H1 (cell line): ENCODE data around the gene SPACA7. TPM values are rescaled to one million over a fixed set of nuclear protein-coding genes. Genes with fewer than 3 reads are reported as not detected.

Experiments used
- CTCF ChIA-PET: fragments of 300-600 bp; sonication (Branson Sonifier 250); formaldehyde crosslinking; loops from one replicate; lab custom pipeline; 2021; ENCODE audit not compliant: partially characterized antibody; lab: Charles Lee
- POLR2A ChIA-PET: fragments of 300-600 bp; sonication (Branson Sonifier 250); formaldehyde crosslinking; loops from one replicate; lab custom pipeline; 2021; ENCODE audit warnings: inconsistent platforms; ENCODE audit not compliant: partially characterized antibody; lab: Charles Lee
- DNase-seq, 2 experiments: peaks; one replicate each; pipeline versions ENCODE4 v3.0.0 to v3.0.0-alpha.2; 2010 to 2022; ENCODE audit warnings: low spot score in 2 of 2, low read depth in 1 of 2, mixed read lengths in 1 of 2
- FAIRE-seq: peaks from 2 replicates; lab custom pipeline; 2011; peaks lifted over from hg19 to GRCh38; lab: Jason Lieb, UNC
- H2AFZ ChIP-seq: 2 replicates; pipeline ENCODE4 v1.8.1; 2012; ENCODE audit warnings: low read length, inconsistent platforms
- H2AK5ac ChIP-seq: 2 replicates; pipeline ENCODE4 v1.6.1; 2013; ENCODE audit warnings: low read depth, low read length
- H2BK120ac ChIP-seq: replicated peaks from 2 replicates; pipeline ENCODE3; 2013; ENCODE audit warnings: low read depth, low read length, inconsistent platforms
- H2BK12ac ChIP-seq: 2 replicates; pipeline ENCODE4 v1.6.1; 2013; ENCODE audit warnings: low read depth, low read length
- H2BK15ac ChIP-seq: 2 replicates; pipeline ENCODE4 v1.6.1; 2013; ENCODE audit warnings: low read length
- H2BK20ac ChIP-seq: 2 replicates; pipeline ENCODE4 v1.6.1; 2013; ENCODE audit warnings: low read length
- H2BK5ac ChIP-seq: 2 replicates; pipeline ENCODE4 v1.6.1; 2013; ENCODE audit warnings: low read depth, low read length
- H3K14ac ChIP-seq: 2 replicates; pipeline ENCODE4 v1.6.1; 2013; ENCODE audit warnings: inconsistent platforms; ENCODE audit not compliant: insufficient read length
- H3K18ac ChIP-seq: 2 replicates; pipeline ENCODE4 v1.6.1; 2013; ENCODE audit warnings: low read length; ENCODE audit errors: extremely low read depth
- H3K23ac ChIP-seq: 2 replicates; pipeline ENCODE4 v1.6.1; 2013; ENCODE audit warnings: inconsistent platforms; ENCODE audit not compliant: insufficient read length
- H3K23me2 ChIP-seq: 2 replicates; pipeline ENCODE4 v1.6.1; 2013; ENCODE audit warnings: low read depth, low read length
- H3K27ac ChIP-seq: 2 replicates; pipeline ENCODE4 v1.6.1; 2011; ENCODE audit warnings: low read depth, low read length, inconsistent platforms
- H3K27me3 ChIP-seq, 4 experiments: replicated peaks in 1 of 4; 1 replicate in 1 of 4; 2 replicates in 3 of 4; pipeline versions ENCODE4 v1.6.1 to v1.8.1; 2011 to 2013; ENCODE audit warnings: low read length in 3 of 4, mild to moderate bottlenecking in 3 of 4, inconsistent platforms in 2 of 4, mixed read lengths in 2 of 4, moderate library complexity in 1 of 4; ENCODE audit not compliant: control insufficient read depth in 3 of 4, insufficient read depth in 3 of 4; ENCODE audit errors: extremely low read depth in 1 of 4
- H3K36me3 ChIP-seq, 4 experiments: 2 replicates each; pipeline versions ENCODE4 v1.6.1 to v1.8.1; 2011 to 2013; ENCODE audit warnings: mild to moderate bottlenecking in 4 of 4, low read length in 3 of 4, moderate library complexity in 2 of 4, control low read depth in 1 of 4, inconsistent platforms in 1 of 4; ENCODE audit not compliant: insufficient read depth in 4 of 4, control insufficient read depth in 2 of 4
- H3K4ac ChIP-seq: replicated peaks from 2 replicates; pipeline ENCODE3; 2013; ENCODE audit warnings: low read length, low read depth, mixed read lengths, inconsistent platforms; ENCODE audit not compliant: insufficient read length
- H3K4me1 ChIP-seq, 4 experiments: replicated peaks in 1 of 4; 1 replicate in 1 of 4; 2 replicates in 3 of 4; pipeline versions ENCODE4 v1.6.1 to v1.8.1; 2011 to 2013; ENCODE audit warnings: low read length in 3 of 4, inconsistent platforms in 2 of 4, mixed read lengths in 1 of 4; ENCODE audit not compliant: insufficient read depth in 4 of 4, control insufficient read depth in 3 of 4
- H3K4me2 ChIP-seq, 2 experiments: 2 replicates each; pipeline versions ENCODE4 v1.6.1 to v1.8.1; 2011 to 2013; ENCODE audit warnings: low read depth in 2 of 2, low read length in 2 of 2, control low read depth in 1 of 2, inconsistent platforms in 1 of 2, mild to moderate bottlenecking in 1 of 2; ENCODE audit not compliant: insufficient read depth in 1 of 2
- H3K4me3 ChIP-seq, 4 experiments: fragments of 200-600, 300-600 bp in 1 of 4; sonication (generic), shearing (Covaris generic), sonication (Bioruptor Twin) in 1 of 4; 2 replicates each; pipeline versions ENCODE4 v1.5.1 to v1.8.1; 2011 to 2016; ENCODE audit warnings: low read length in 4 of 4, low read depth in 3 of 4, control low read depth in 2 of 4, inconsistent platforms in 2 of 4, mild to moderate bottlenecking in 2 of 4, mixed read lengths in 1 of 4, moderate library complexity in 1 of 4; ENCODE audit not compliant: insufficient read depth in 2 of 4; ENCODE audit errors: extremely low read depth in 1 of 4
- H3K56ac ChIP-seq: replicated peaks from 2 replicates; pipeline ENCODE3; 2013; ENCODE audit warnings: low read depth, mild to moderate bottlenecking, mixed read lengths, low read length, inconsistent platforms; ENCODE audit not compliant: insufficient read length
- H3K79me1 ChIP-seq: 2 replicates; pipeline ENCODE4 v1.6.1; 2013; ENCODE audit warnings: low read depth, low read length, control low read depth
- H3K79me2 ChIP-seq, 2 experiments: 2 replicates each; pipeline versions ENCODE4 v1.6.1 to v1.8.1; 2012 to 2013; ENCODE audit warnings: low read length in 2 of 2, mild to moderate bottlenecking in 2 of 2, inconsistent platforms in 1 of 2; ENCODE audit not compliant: insufficient read depth in 2 of 2, control insufficient read depth in 1 of 2
- H3K9ac ChIP-seq, 4 experiments: replicated peaks in 1 of 4; 1 replicate in 1 of 4; 2 replicates in 3 of 4; pipeline versions ENCODE4 v1.6.1 to v1.8.1; 2011 to 2013; ENCODE audit warnings: low read depth in 3 of 4, low read length in 3 of 4, control low read depth in 2 of 4, mild to moderate bottlenecking in 2 of 4, moderate library complexity in 2 of 4, inconsistent platforms in 1 of 4; ENCODE audit errors: extremely low read depth in 1 of 4
- H3K9me3 ChIP-seq, 2 experiments: 2 replicates each; pipeline versions ENCODE4 v1.6.1 to v1.8.1; 2012 to 2013; ENCODE audit warnings: mild to moderate bottlenecking in 2 of 2, moderate library complexity in 2 of 2, control low read depth in 1 of 2, inconsistent platforms in 1 of 2, low read depth in 1 of 2, low read length in 1 of 2, mixed read lengths in 1 of 2; ENCODE audit not compliant: insufficient read depth in 2 of 2
- H4K20me1 ChIP-seq, 2 experiments: replicated peaks in 1 of 2; 2 replicates each; pipeline versions ENCODE3 to v1.8.1; 2011 to 2013; ENCODE audit warnings: inconsistent platforms in 2 of 2, low read length in 2 of 2, mild to moderate bottlenecking in 1 of 2; ENCODE audit not compliant: insufficient read depth in 2 of 2, control insufficient read depth in 1 of 2
- H4K5ac ChIP-seq: 2 replicates; pipeline ENCODE4 v1.6.1; 2013; ENCODE audit warnings: low read length, low read depth, mixed read lengths, inconsistent platforms; ENCODE audit not compliant: insufficient read length
- H4K8ac ChIP-seq: 2 replicates; pipeline ENCODE4 v1.8.0; 2013; ENCODE audit warnings: mild to moderate bottlenecking, moderate library complexity, low read length, inconsistent platforms; ENCODE audit not compliant: insufficient read depth; ENCODE audit errors: extremely low read depth
- H4K91ac ChIP-seq: replicated peaks from 2 replicates; pipeline ENCODE3; 2013; ENCODE audit warnings: low read length, mixed read lengths, inconsistent platforms; ENCODE audit not compliant: insufficient read length
- CEBPB ChIP-seq: IDR thresholded peaks from 2 replicates; pipeline ENCODE4 v1.6.1; 2012; ENCODE audit warnings: low read depth, low read length
- EGR1 ChIP-seq: IDR thresholded peaks from 2 replicates; pipeline ENCODE4 v1.6.1; 2011; ENCODE audit warnings: low read depth, low read length, borderline replicate concordance
- EZH2 ChIP-seq: fragments of 200-600 bp; sonication (generic); IDR thresholded peaks from 2 replicates; pipeline ENCODE4 v1.7.1; 2012; ENCODE audit warnings: low read depth, mild to moderate bottlenecking, moderate library complexity, low read length, inconsistent platforms; ENCODE audit not compliant: severe bottlenecking
- JUND ChIP-seq: IDR thresholded peaks from 2 replicates; pipeline ENCODE4 v1.6.1; 2011; ENCODE audit warnings: mild to moderate bottlenecking, improper control_type of control experiment, low read length
- KDM4A ChIP-seq: IDR thresholded peaks from one replicate; pipeline ENCODE4 v1.7.1; 2012; ENCODE audit warnings: low read depth, mild to moderate bottlenecking, moderate library complexity, low read length, inconsistent platforms; ENCODE audit not compliant: severe bottlenecking
- SAP30 ChIP-seq: fragments of 300-600 bp; sonication (generic); IDR thresholded peaks from 2 replicates; pipeline ENCODE4 v1.7.1; 2012; ENCODE audit warnings: low read length, moderate library complexity, mild to moderate bottlenecking, inconsistent platforms; ENCODE audit not compliant: insufficient read depth, insufficient replicate concordance
- SIX5 ChIP-seq: IDR thresholded peaks from 2 replicates; pipeline ENCODE4 v1.6.1; 2011; ENCODE audit warnings: mild to moderate bottlenecking, low read depth, low read length
- SP4 ChIP-seq: IDR thresholded peaks from 2 replicates; pipeline ENCODE4 v1.6.1; 2012; ENCODE audit warnings: low read length, inconsistent platforms
- WGBS, 2 experiments: shearing (Covaris generic) in 1 of 2; methylation state at CpG; one replicate each; pipeline versions ENCODE4 v1.1.6 to v1.1.7; 2013 to 2015; ENCODE audit warnings: low lambda C conversion rate in 2 of 2, mixed read lengths in 2 of 2, inconsistent platforms in 1 of 2, low coverage in 1 of 2, missing lambda C conversion rate in 1 of 2; ENCODE audit not compliant: insufficient replicate concordance in 2 of 2, insufficient coverage in 1 of 2, insufficient read length in 1 of 2; ENCODE audit errors: extremely low coverage in 1 of 2, missing lambda C conversion rate in 1 of 2; 5-methylcytosine and 5-hydroxymethylcytosine counted together
- polyA plus RNA-seq, 7 experiments: library from polyadenylated mRNA; depleted of rRNA in 3 of 7; stranded (reverse) in 5 of 7; unstranded in 2 of 7; fragments of >200 nt in 5 of 7; fragments of 200-250 nt in 2 of 7; gene quantifications; 1 replicate in 5 of 7; 2 replicates in 1 of 7; 4 replicates in 1 of 7; pipeline versions ENCODE4 v1.2.1 to v1.2.3, GENCODE V29; 2011 to 2013; ENCODE audit warnings: missing spikeins in 2 of 7, mixed read lengths in 2 of 7
- total RNA-seq: library from RNA; stranded (reverse); fragmentation: NEBNext Ultra II Directional; extraction: Animal tissue kit (Norgen Biotek cat#: 25700); gene quantifications from 2 replicates; pipeline ENCODE4 v1.2.1, GENCODE V29; 2021

Gene SPACA7
- total and polyA plus RNA-seq, 2 of the 8 experiments (the other 6 are each of a cell fraction or from before 2014, with no cell fraction given), result not detected

- no peaks in the 10 kb centered on the region for H3K79me1 ChIP-seq
- no peak overlapping the region for H3K18ac ChIP-seq
- H4K20me1 ChIP-seq, result no peaks in the 10 kb centered on the region
- DNase-seq, result no peak
- no peak overlapping the region for H3K14ac ChIP-seq
- 83% methylated on average over 6 of the region's 6 CpGs; no CpG with 5 or more reads in 1 of the 2 experiments for WGBS, 2 experiments
- no peaks in the 10 kb centered on the region for H3K9me3 ChIP-seq
- no peak overlapping the region for H2BK20ac ChIP-seq
- CTCF ChIA-PET, result interaction anchor here (1.0 to 1.3 kb wide), 2 partner anchors 115 to 124 kb away, joined by 3 read pairs; no protein-coding TSS in a partner anchor
- no peak overlapping the region for H3K4ac ChIP-seq
- no peak overlapping the region for H4K91ac ChIP-seq
- no peak overlapping the region for H2AFZ ChIP-seq
- TF ChIP-seq KDM4A (no peak), EGR1 (no peak), CEBPB (no peak), SP4 (no peak), JUND (no peak), SAP30 (no peak), SIX5 (no peak), EZH2 (no peak)
- TF ChIP-seq, all 59 proteins: peak for 0
- Histone ChIP-seq H3K56ac (no peak overlapping the region), H2AK5ac (no peak overlapping the region), H3K4me1 (peaks cover 0 to 10% (median 6%) of the 10 kb centered on the region in 4 experiments; a peak in 3 of 7 replicates), H3K4me3 (no peak overlapping the region), H3K36me3 (no peaks in the 10 kb centered on the region), H4K8ac (no peak overlapping the region), H3K4me2 (no peak overlapping the region), H3K23me2 (peaks cover 6% of the 10 kb centered on the region; the same call in 1 of the 2 replicates), H3K79me2 (no peaks in the 10 kb centered on the region), H2BK12ac (no peak overlapping the region), H2BK15ac (no peak overlapping the region), H4K5ac (no peak overlapping the region), H3K27me3 (peaks cover 0 to 44% (median 34%) of the 10 kb centered on the region in 4 experiments; a peak in 6 of 7 replicates), H3K23ac (no peak overlapping the region), H2BK120ac (no peak overlapping the region), H2BK5ac (no peak overlapping the region), H3K27ac (no peak overlapping the region), H3K9ac (no peak overlapping the region)
- POLR2A ChIA-PET, result no interaction called here
- FAIRE-seq, result no peak
Measured at GRCh38 chr13:112329376-112329775, 46.8 kb upstream of the SPACA7 start.
